Neural progenitor cell (in vitro differentiated cells): ENCODE results near the gene ERBIN. TPM values are rescaled to one million over a fixed set of nuclear protein-coding genes. Genes with fewer than 3 reads are reported as not detected.
A peak's percentile ranks its signal among the peaks of the same experiment; 100 is the strongest.
"Not testable (repeated sequence)": the region's sequence is repeated elsewhere in the genome, so short reads cannot be mapped to it uniquely, and the experiment has no call there.

Source experiments
- DNase-seq: peaks from one replicate; pipeline ENCODE4 v3.0.0-alpha.2; 2016; ENCODE audit warnings: low spot score
- H2AFZ ChIP-seq: fragments of 200-600 bp; sonication (generic); replicated peaks from 2 replicates; pipeline ENCODE4 v1.6.1; 2016; ENCODE audit warnings: antibody characterized with exemption
- H3F3A ChIP-seq: fragments of 200-600 bp; sonication (generic); 2 replicates; pipeline ENCODE4 v1.6.1; 2016; ENCODE audit warnings: antibody characterized with exemption, low read depth
- H3K27ac ChIP-seq: fragments of 200-600 bp; sonication (generic); 2 replicates; pipeline ENCODE4 v1.5.1; 2016; ENCODE audit warnings: mild to moderate bottlenecking
- H3K27me3 ChIP-seq: fragments of 200-600 bp; sonication (generic); 2 replicates; pipeline ENCODE4 v1.6.1; 2016; ENCODE audit warnings: mild to moderate bottlenecking, moderate library complexity
- H3K36me3 ChIP-seq: fragments of 200-600 bp; sonication (generic); 2 replicates; pipeline ENCODE4 v1.5.1; 2016
- H3K4me1 ChIP-seq: fragments of 200-600 bp; sonication (generic); 2 replicates; pipeline ENCODE4 v1.6.1; 2016; ENCODE audit warnings: mixed run types
- H3K4me2 ChIP-seq: fragments of 200-600 bp; sonication (generic); 2 replicates; pipeline ENCODE4 v1.6.1; 2016
- H3K4me3 ChIP-seq: fragments of 200-600 bp; sonication (generic); 2 replicates; pipeline ENCODE4 v1.5.1; 2016
- H3K79me2 ChIP-seq: fragments of 200-600 bp; sonication (generic); 2 replicates; pipeline ENCODE4 v1.6.1; 2016; ENCODE audit warnings: low read depth
- H3K9ac ChIP-seq: fragments of 200-600 bp; sonication (generic); 2 replicates; pipeline ENCODE4 v1.6.1; 2016
- H3K9me3 ChIP-seq: fragments of 200-600 bp; sonication (generic); 2 replicates; pipeline ENCODE4 v1.5.1; 2016; ENCODE audit warnings: low read depth
- H4K20me1 ChIP-seq: fragments of 200-600 bp; sonication (generic); 2 replicates; pipeline ENCODE4 v1.6.1; 2016; ENCODE audit warnings: low read depth
- H3K27ac Mint-ChIP-seq: 3 replicates; pipeline ENCODE4 v1.8.0; 2021; ENCODE audit warnings: mixed read lengths
- H3K27me3 Mint-ChIP-seq: 2 replicates; pipeline ENCODE4 v1.8.0; 2022; ENCODE audit warnings: low read depth, mild to moderate bottlenecking, inconsistent platforms, moderate library complexity, mixed read lengths; ENCODE audit not compliant: insufficient read depth
- H3K36me3 Mint-ChIP-seq: 3 replicates; pipeline ENCODE4 v1.8.0; 2021; ENCODE audit warnings: mixed read lengths
- H3K4me1 Mint-ChIP-seq: 3 replicates; pipeline ENCODE4 v1.8.0; 2021; ENCODE audit warnings: mixed read lengths
- H3K4me3 Mint-ChIP-seq: 3 replicates; pipeline ENCODE4 v1.8.0; 2021; ENCODE audit warnings: mild to moderate bottlenecking, moderate library complexity, mixed read lengths
- H3K9me3 Mint-ChIP-seq: 3 replicates; pipeline ENCODE4 v1.8.0; 2020; ENCODE audit warnings: mixed read lengths
- EZH2 ChIP-seq: fragments of 200-600 bp; sonication (generic); IDR thresholded peaks from 2 replicates; pipeline ENCODE4 v1.6.1; 2017; ENCODE audit warnings: antibody characterized with exemption, mild to moderate bottlenecking, moderate library complexity
- EZH2phosphoT487 ChIP-seq: fragments of 200-600 bp; sonication (generic); IDR thresholded peaks from 2 replicates; pipeline ENCODE4 v1.6.1; 2017; ENCODE audit warnings: antibody characterized with exemption
- total RNA-seq: library from RNA; depleted of rRNA; stranded (reverse); fragments of >200 nt; gene quantifications from 2 replicates; pipeline ENCODE4 v1.2.3, GENCODE V29; 2015; ENCODE audit warnings: low replicate concordance
- TF ChIP-seq, protein P1 (sequence below): fragments of 200-600 bp; sonication (generic); IDR thresholded peaks from 2 replicates; pipeline ENCODE4 v1.5.1; 2017; ENCODE audit warnings: antibody characterized with exemption, mild to moderate bottlenecking

The ERBIN gene, protein sequence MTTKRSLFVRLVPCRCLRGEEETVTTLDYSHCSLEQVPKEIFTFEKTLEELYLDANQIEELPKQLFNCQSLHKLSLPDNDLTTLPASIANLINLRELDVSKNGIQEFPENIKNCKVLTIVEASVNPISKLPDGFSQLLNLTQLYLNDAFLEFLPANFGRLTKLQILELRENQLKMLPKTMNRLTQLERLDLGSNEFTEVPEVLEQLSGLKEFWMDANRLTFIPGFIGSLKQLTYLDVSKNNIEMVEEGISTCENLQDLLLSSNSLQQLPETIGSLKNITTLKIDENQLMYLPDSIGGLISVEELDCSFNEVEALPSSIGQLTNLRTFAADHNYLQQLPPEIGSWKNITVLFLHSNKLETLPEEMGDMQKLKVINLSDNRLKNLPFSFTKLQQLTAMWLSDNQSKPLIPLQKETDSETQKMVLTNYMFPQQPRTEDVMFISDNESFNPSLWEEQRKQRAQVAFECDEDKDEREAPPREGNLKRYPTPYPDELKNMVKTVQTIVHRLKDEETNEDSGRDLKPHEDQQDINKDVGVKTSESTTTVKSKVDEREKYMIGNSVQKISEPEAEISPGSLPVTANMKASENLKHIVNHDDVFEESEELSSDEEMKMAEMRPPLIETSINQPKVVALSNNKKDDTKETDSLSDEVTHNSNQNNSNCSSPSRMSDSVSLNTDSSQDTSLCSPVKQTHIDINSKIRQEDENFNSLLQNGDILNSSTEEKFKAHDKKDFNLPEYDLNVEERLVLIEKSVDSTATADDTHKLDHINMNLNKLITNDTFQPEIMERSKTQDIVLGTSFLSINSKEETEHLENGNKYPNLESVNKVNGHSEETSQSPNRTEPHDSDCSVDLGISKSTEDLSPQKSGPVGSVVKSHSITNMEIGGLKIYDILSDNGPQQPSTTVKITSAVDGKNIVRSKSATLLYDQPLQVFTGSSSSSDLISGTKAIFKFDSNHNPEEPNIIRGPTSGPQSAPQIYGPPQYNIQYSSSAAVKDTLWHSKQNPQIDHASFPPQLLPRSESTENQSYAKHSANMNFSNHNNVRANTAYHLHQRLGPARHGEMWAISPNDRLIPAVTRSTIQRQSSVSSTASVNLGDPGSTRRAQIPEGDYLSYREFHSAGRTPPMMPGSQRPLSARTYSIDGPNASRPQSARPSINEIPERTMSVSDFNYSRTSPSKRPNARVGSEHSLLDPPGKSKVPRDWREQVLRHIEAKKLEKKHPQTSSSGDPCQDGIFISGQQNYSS (N-terminal part only)
- total RNA-seq = 46.5 and 77.6 TPM in 2 replicates

DNA sequence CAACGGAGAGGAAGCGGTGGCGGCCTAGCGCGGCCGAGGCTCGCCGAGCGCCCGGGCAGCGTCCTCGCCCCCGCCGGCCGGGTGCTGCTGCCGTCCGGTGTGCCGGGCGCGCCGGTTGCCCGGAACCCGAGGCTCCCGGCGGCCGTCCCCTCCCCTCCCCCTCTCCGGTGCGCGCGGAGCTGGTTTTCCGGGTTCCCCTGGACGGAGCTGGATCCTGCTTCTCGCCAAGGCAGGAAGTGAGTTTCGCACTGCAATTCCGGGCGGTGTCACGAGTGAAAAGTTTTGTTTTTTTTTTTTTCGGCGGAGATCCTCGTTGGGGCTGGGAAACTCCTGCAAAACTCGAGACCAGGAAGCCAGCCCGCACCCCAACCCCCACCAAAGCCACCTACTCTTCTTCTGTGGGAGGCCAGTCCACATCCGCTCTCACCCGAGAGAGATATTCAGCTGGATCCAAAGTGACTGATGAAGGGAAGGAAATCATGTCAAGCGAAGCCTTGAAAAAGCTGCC lies at the start of gene ERBIN:
ERBIN (plus strand) TSS at position 300 of the 508 bp plus-strand sequence. CDS start 66,144 bp downstream, outside the sequence.
- peak within 1 kb of the TSS; percentile 84 for H3K4me3 ChIP-seq
- peak within 1 kb of the TSS; percentile 92 for H3K9ac ChIP-seq
- peaks cover 54% of the 10 kb centered on the region for H3F3A ChIP-seq
- Mint-ChIP-seq H3K27ac (peak within 1 kb of the TSS; percentile 78), H3K4me3 (peak within 1 kb of the TSS; percentile 93), H3K27me3 (peaks cover 3% of the 10 kb centered on the region), H3K9me3 (peaks cover 5% of the 10 kb centered on the region), H3K4me1 (peaks cover 25% of the 10 kb centered on the region), H3K36me3 (peaks cover 13% of the 10 kb centered on the region)
- peaks cover 41% of the 10 kb centered on the region for H3K4me1 ChIP-seq
- peaks cover 10% of the 10 kb centered on the region for H3K27me3 ChIP-seq
- H3K36me3 ChIP-seq = no peaks in the 10 kb centered on the region
- peak within 1 kb of the TSS; percentile 91 for H2AFZ ChIP-seq
- H3K9me3 ChIP-seq = no peaks in the 10 kb centered on the region
- DNase-seq = peak; percentile 78
- H3K27ac ChIP-seq = peak within 1 kb of the TSS; percentile 99
- peaks cover 63% of the 10 kb centered on the region for H3K79me2 ChIP-seq
- H4K20me1 ChIP-seq = peaks cover 32% of the 10 kb centered on the region
- TF ChIP-seq EZH2 (no peak), EZH2phosphoT487 (no peak)
- TF ChIP-seq, protein P1, sequence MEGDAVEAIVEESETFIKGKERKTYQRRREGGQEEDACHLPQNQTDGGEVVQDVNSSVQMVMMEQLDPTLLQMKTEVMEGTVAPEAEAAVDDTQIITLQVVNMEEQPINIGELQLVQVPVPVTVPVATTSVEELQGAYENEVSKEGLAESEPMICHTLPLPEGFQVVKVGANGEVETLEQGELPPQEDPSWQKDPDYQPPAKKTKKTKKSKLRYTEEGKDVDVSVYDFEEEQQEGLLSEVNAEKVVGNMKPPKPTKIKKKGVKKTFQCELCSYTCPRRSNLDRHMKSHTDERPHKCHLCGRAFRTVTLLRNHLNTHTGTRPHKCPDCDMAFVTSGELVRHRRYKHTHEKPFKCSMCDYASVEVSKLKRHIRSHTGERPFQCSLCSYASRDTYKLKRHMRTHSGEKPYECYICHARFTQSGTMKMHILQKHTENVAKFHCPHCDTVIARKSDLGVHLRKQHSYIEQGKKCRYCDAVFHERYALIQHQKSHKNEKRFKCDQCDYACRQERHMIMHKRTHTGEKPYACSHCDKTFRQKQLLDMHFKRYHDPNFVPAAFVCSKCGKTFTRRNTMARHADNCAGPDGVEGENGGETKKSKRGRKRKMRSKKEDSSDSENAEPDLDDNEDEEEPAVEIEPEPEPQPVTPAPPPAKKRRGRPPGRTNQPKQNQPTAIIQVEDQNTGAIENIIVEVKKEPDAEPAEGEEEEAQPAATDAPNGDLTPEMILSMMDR = no peak
- H3K4me2 ChIP-seq = peak within 1 kb of the TSS; percentile 92

DNA sequence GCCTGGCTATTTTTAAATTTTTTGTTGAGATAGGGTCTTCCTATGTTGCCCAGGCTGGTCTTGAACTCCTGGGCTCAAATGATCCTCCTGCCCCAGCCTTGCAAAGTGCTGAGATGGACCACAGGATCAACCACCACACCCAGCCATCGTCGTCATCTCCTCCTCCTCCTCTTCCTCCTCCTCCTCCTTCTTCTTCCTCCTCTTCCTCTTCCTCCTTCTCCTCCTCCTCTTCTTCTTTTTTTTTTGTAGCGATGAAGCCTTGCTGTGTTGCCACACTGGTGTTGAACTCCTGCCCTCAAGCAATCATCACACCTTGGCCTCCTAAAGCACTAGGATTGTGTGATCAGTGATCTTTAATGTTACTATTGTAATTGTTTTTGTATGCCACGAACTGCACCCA lies 49.4 kb upstream of the ERBIN start:
- H3K36me3 Mint-ChIP-seq = no peaks in the 10 kb centered on the region
- no peaks in the 10 kb centered on the region for H4K20me1 ChIP-seq

DNA sequence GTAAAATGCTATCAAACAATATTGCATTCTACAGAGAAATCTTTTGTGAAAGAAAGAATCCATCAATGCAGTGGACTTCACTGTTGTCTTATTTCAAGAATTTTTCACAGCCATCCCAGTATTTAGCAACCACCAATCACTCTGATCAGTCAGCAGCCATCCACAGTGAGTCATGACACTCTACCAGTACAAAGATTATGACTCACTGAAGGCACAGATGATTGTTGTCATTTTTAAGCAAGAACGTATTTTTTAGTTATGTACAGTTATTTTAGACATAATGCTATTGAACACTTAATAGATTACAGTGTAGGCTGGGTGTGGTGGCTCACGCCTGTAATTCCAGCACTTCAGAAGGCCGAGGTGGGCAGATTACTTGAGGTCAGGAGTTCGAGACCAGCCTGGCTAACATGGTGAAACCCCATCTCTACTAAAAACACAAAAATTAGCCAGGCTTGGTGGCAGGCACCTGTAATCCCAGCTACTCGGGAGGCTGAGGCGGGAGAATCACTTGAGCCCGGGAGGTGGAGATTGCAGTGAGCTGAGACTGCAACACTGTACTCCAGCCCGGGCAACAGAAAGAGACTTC lies 46.6 kb upstream of the ERBIN start:
- not testable (repeated sequence) for H3K4me1 Mint-ChIP-seq, H3K9ac ChIP-seq, H3K27me3 Mint-ChIP-seq, H3K4me1 ChIP-seq, H4K20me1 ChIP-seq, H3K9me3 Mint-ChIP-seq, H3K27ac ChIP-seq, DNase-seq, H2AFZ ChIP-seq, H3K4me3 Mint-ChIP-seq, H3K79me2 ChIP-seq, H3F3A ChIP-seq, H3K27ac Mint-ChIP-seq, H3K4me3 ChIP-seq, H3K27me3 ChIP-seq, H3K36me3 Mint-ChIP-seq, H3K9me3 ChIP-seq, H3K36me3 ChIP-seq, H3K4me2 ChIP-seq

More for the DNA sequence above, 49.4 kb upstream of the ERBIN start:
- Histone ChIP-seq H3K79me2 (no peaks in the 10 kb centered on the region), H3K27ac (no peak overlapping the region), H3K4me3 (no peak overlapping the region), H3K4me1 (no peaks in the 10 kb centered on the region), H3K9ac (no peak overlapping the region), H2AFZ (no peak overlapping the region), H3K27me3 (no peaks in the 10 kb centered on the region), H3K4me2 (no peak overlapping the region), H3F3A (no peaks in the 10 kb centered on the region), H3K9me3 (no peaks in the 10 kb centered on the region), H3K36me3 (no peaks in the 10 kb centered on the region)
- Mint-ChIP-seq H3K27me3 (no peaks in the 10 kb centered on the region), H3K9me3 (peaks cover 5% of the 10 kb centered on the region), H3K27ac (no peak overlapping the region), H3K4me1 (no peaks in the 10 kb centered on the region), H3K4me3 (no peak overlapping the region)
- no peak for DNase-seq
- TF ChIP-seq EZH2phosphoT487 = no peak
